Rectal smooth muscle tissue (tissue), 1 donor: ENCODE data around the gene SRL.
"Not testable (repeated sequence)": the region's sequence is repeated elsewhere in the genome, so short reads cannot be mapped to it uniquely, and the experiment has no call there.

Experiments used
- H3K27ac ChIP-seq: one replicate; pipeline ENCODE4 v1.7.0; 2013; ENCODE audit warnings: low read depth, low read length, inconsistent platforms
- H3K27me3 ChIP-seq: one replicate; pipeline ENCODE4 v1.7.0; 2013; ENCODE audit warnings: low read length; ENCODE audit not compliant: control insufficient read depth, insufficient read depth
- H3K36me3 ChIP-seq: one replicate; pipeline ENCODE4 v1.7.0; 2013; ENCODE audit warnings: low read length; ENCODE audit not compliant: control insufficient read depth, insufficient read depth
- H3K4me1 ChIP-seq: one replicate; pipeline ENCODE4 v1.7.0; 2013; ENCODE audit warnings: low read length; ENCODE audit not compliant: control insufficient read depth, insufficient read depth
- H3K4me3 ChIP-seq: one replicate; pipeline ENCODE4 v1.7.0; 2013; ENCODE audit warnings: low read length
- H3K9ac ChIP-seq: one replicate; pipeline ENCODE4 v1.7.0; 2013; ENCODE audit warnings: low read length

SRL gene

GRCh38 chr16:4253394-4254150 is 11.7 kb upstream of the SRL start:
- Histone ChIP-seq H3K4me1 (no peaks in the 10 kb centered on the region), H3K36me3 (no peaks in the 10 kb centered on the region), H3K4me3 (peak overlapping the region; percentile 60), H3K27ac (peak overlapping the region; percentile 91), H3K9ac (peak overlapping the region; percentile 35), H3K27me3 (no peaks in the 10 kb centered on the region)

DNA sequence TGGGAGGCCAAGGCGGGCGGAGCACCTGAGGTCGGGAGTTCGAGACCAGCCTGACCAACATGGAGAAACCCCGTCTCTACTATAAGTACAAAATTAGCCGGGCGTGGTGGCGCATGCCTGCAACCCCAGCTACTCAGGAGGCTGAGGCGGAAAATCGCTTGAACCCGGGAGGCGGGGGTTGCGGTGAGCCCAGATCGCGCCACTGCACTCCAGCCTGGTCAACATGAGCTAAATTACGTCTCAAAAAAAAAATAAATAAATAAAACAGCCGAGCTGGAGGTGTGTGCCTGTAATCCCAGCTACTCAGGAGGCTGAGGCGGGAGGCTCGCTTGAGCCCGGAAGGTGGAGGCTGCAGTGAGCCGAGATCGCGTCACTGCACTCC is 11.1 kb upstream of the SRL start:
- not testable (repeated sequence) for H3K27me3 ChIP-seq, H3K36me3 ChIP-seq, H3K4me1 ChIP-seq
- Histone ChIP-seq H3K27ac (peak overlapping the region; percentile 91), H3K9ac (peak overlapping the region; percentile 35), H3K4me3 (peak overlapping the region; percentile 60)

DNA sequence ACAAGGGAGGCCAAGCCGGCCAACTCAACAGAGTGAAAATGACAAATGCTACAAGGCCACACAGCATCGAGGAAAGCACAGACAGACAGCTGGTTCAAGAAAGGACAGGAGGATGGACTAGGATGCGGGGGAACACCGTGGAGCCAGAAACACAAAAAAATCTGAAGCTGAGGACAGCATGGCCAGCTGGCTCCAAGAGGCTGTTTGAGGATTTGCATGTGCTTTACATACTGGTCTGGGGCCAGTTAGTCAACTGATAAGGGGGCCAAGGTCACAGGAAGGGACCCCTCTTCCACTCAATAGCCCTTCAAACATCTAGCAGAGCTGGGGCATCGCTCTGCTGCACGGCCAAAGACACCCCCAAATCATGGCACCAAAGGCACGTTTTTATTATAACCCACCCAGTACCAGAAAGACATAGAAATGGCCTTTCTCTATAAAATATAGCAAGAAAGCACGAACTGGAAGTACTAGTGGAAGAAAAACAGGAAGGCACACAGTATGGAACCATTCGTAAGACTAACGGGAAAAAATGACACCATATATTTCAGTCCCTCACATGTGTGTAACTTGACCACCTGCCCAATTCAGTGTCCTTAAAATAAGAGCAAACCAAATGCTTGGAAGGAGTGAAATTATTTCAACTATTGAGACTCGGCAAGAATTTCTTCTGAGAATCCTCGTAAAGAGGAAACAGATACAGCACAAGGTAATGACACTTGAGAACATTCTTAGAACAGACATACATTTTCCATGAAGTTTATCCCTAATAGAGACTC is 7.8 kb upstream of the SRL start:
- no peaks in the 10 kb centered on the region for H3K4me1 ChIP-seq
- no peak overlapping the region for H3K4me3 ChIP-seq
- H3K36me3 ChIP-seq = no peaks in the 10 kb centered on the region
- H3K27me3 ChIP-seq = no peaks in the 10 kb centered on the region
- H3K27ac ChIP-seq = no peak overlapping the region
- no peak overlapping the region for H3K9ac ChIP-seq

- Histone ChIP-seq H3K27ac (no peak overlapping the region), H3K27me3 (no peaks in the 10 kb centered on the region), H3K36me3 (no peaks in the 10 kb centered on the region), H3K4me3 (no peak overlapping the region), H3K9ac (no peak overlapping the region), H3K4me1 (no peaks in the 10 kb centered on the region)
Observed at GRCh38 chr16:4247460-4247784, 5.5 kb upstream of the SRL start.

- Histone ChIP-seq H3K36me3 (no peaks in the 10 kb centered on the region), H3K9ac (no peak overlapping the region), H3K27ac (no peak overlapping the region)
Observed at GRCh38 chr16:4246777-4247459, 5.0 kb upstream of the SRL start.

DNA sequence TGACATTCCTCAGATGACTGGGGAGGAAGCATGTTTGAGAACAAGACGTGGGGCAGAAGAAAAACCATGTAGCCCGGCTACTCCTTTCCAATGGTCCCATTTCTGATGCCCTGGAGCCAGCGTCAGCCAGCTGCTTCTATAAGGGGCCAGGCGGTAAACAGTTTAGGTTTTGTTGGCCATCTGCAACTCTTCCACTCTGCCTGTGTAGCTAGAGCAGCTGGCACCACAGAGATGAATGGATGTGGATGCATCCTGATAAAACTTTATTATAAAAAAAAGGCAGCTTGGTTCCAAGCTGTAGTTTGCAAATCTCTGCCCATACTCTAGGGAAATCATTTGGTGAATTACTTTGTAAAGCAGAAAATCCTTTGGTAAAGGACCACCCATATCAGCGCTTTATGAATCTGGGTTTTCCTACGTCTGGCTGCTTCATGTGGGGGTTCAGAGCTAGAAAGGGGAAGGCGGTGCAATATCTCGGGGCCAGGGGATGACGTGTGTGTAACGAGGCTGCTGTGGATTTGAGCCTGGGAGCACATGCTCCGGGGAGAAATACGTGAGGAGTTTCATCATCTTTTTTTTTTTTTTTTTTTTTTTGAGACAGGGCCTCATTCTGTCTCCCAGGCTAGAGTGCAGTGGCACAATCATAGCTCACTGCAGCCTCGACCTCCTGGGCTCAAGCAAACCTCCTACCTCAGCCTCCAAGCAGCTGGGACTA is 3.4 kb upstream of the SRL start:
- Histone ChIP-seq H3K9ac (no peak overlapping the region), H3K4me1 (no peaks in the 10 kb centered on the region), H3K27me3 (no peaks in the 10 kb centered on the region), H3K27ac (no peak overlapping the region), H3K36me3 (no peaks in the 10 kb centered on the region), H3K4me3 (no peak overlapping the region)

More at GRCh38 chr16:4246777-4247459, 5.0 kb upstream of the SRL start:
- Histone ChIP-seq H3K27me3 (no peaks in the 10 kb centered on the region), H3K4me1 (no peaks in the 10 kb centered on the region), H3K4me3 (no peak overlapping the region)

DNA sequence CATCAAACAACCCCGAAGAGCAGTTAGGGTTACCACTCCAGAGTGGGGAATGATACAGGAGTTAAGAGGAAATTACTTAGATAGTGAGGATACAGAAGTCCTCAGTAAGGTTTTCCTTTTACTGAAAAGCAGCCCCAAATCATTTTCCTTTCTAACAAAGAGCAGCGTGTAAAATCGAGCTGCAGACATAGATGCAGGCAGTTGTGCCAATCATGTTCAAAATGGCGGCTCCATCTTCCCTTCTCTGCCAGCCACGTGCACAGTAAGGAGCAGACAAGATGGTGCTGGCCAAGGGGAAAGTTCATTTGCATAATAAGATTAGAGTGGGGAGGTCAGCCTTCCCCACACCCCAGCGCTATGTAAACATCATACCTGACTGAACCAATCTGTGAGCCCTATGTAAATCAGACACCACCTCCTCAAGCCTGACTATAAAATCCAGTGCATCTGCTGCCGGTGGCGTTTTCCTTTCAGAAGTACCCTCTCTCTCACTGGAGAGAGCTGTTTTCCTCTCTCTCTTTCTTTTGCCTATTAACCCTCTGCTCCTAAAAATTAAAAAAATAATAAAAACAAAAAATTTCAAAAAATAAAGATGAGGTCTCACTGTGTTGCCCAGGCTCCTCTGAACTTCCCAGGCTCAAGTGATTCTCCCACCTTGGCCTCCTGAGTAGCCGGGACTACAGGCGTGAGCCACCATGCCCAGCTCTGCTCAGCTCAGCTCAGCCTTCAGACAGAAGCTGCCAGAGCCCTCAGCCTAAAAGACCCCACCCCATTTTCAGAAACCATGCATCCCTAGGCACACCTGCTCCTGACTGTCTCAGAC is 2.6 kb upstream of the SRL start:
- H3K4me1 ChIP-seq = no peaks in the 10 kb centered on the region
- no peaks in the 10 kb centered on the region for H3K36me3 ChIP-seq
- no peaks in the 10 kb centered on the region for H3K27me3 ChIP-seq
- H3K27ac ChIP-seq = no peak overlapping the region
- no peak overlapping the region for H3K4me3 ChIP-seq
- no peak overlapping the region for H3K9ac ChIP-seq

DNA sequence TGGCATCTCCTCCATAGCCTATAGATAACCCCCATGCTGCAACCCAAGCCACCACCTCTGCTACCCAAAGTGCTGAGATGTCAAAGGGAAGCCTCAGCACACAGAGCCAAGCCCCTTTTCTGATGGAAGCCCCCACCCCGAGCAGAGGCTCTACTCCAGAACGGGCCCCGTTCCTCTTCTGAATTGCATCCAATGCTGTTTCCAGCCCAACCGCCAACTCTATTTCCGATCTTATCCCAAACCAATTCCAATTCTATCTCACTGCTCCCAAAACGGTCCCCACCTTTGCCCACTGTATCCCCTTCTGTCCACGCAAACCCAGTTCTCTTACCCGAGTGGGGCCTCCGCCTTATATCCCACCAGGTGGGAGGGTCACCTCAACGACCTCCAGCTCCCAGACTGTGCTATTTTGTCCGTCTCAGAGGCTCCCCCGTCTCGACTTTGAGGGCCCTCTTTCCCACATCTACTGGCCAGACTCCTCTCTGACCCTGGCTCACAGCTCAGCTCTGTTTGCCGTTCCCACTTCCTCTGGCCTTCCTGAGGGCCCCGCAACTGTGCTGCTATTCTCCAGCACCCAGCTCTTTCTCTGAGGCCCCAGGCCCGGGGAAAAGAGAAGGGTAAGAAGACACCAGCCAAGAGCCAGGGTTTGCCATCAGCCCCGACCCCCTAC is 487 bp downstream of the SRL start:
- Histone ChIP-seq H3K27ac (no peak overlapping the region), H3K4me3 (no peak overlapping the region), H3K9ac (no peak overlapping the region)

GRCh38 chr16:4240624-4241023 is 1.3 kb downstream of the SRL start:
- Histone ChIP-seq H3K36me3 (no peaks in the 10 kb centered on the region), H3K4me3 (no peak overlapping the region), H3K27ac (no peak overlapping the region), H3K27me3 (no peaks in the 10 kb centered on the region), H3K9ac (no peak overlapping the region), H3K4me1 (no peaks in the 10 kb centered on the region)

More for the DNA sequence above, 487 bp downstream of the SRL start:
- Histone ChIP-seq H3K27me3 (no peaks in the 10 kb centered on the region), H3K4me1 (no peaks in the 10 kb centered on the region), H3K36me3 (no peaks in the 10 kb centered on the region)

GRCh38 chr16:4239682-4240175 is 2.2 kb downstream of the SRL start:
- no peak overlapping the region for H3K4me3 ChIP-seq
- H3K36me3 ChIP-seq = no peaks in the 10 kb centered on the region
- H3K4me1 ChIP-seq = no peaks in the 10 kb centered on the region
- H3K9ac ChIP-seq = no peak overlapping the region
- H3K27ac ChIP-seq = no peak overlapping the region
- H3K27me3 ChIP-seq = no peaks in the 10 kb centered on the region

- Histone ChIP-seq H3K4me1 (no peaks in the 10 kb centered on the region), H3K27ac (no peak overlapping the region), H3K4me3 (peak overlapping the region; percentile 38), H3K27me3 (no peaks in the 10 kb centered on the region), H3K36me3 (no peaks in the 10 kb centered on the region), H3K9ac (no peak overlapping the region)
Observed at GRCh38 chr16:4239020-4239419, 2.9 kb downstream of the SRL start.
